ENCODE data around the gene DGKB.

Gene DGKB

GRCh38 chr7:14400271-14400670 lies 502.3 kb downstream of the DGKB start:
- no peaks in the 10 kb centered on the region for H3K36me3 ChIP-seq (ENCODE audit: control insufficient read depth, insufficient read depth, low read length)
- H3K4me3 ChIP-seq (ENCODE audit: low read length): no peak overlapping the region
- H3K4me1 ChIP-seq (ENCODE audit: control insufficient read depth, insufficient read depth, low read length): no peaks in the 10 kb centered on the region
- H3K27me3 ChIP-seq (ENCODE audit: control insufficient read depth, insufficient read depth, low read length): no peaks in the 10 kb centered on the region
- H3K27ac ChIP-seq (ENCODE audit: low read depth, low read length): no peak overlapping the region
- H3K9ac ChIP-seq (ENCODE audit: low read length): no peak overlapping the region

GRCh38 chr7:14398526-14398925 lies 504.0 kb downstream of the DGKB start:
- Histone ChIP-seq H3K27me3 (ENCODE audit: control insufficient read depth, insufficient read depth, low read length) (no peaks in the 10 kb centered on the region), H3K9ac (ENCODE audit: low read length) (no peak overlapping the region), H3K4me3 (ENCODE audit: low read length) (no peak overlapping the region)

DNA sequence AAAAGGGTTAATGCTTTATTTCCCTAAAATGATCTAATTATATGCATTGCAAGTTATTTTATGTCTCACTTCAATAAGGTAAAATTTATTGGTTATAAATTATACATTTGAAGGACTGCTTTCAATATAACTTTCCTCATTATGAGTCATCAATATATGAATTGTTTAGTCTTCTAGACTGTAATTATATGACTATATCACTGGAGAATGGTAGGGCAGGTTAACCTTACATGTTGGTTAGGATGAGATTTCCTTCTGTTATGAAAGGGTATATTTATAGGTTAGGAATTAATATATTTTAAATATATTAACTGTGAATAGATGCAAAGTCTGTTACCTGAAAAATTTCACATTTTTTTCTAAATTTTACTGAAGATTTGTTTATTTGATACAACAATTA lies 506.7 kb downstream of the DGKB start:
- Histone ChIP-seq H3K27ac (ENCODE audit: low read depth, low read length) (no peak overlapping the region), H3K36me3 (ENCODE audit: control insufficient read depth, insufficient read depth, low read length) (no peaks in the 10 kb centered on the region), H3K4me1 (ENCODE audit: control insufficient read depth, insufficient read depth, low read length) (no peaks in the 10 kb centered on the region), H3K27me3 (ENCODE audit: control insufficient read depth, insufficient read depth, low read length) (no peaks in the 10 kb centered on the region), H3K9ac (ENCODE audit: low read length) (no peak overlapping the region), H3K4me3 (ENCODE audit: low read length) (no peak overlapping the region)

More at GRCh38 chr7:14398526-14398925, 504.0 kb downstream of the DGKB start:
- no peaks in the 10 kb centered on the region for H3K36me3 ChIP-seq (ENCODE audit: control insufficient read depth, insufficient read depth, low read length)
- H3K27ac ChIP-seq (ENCODE audit: low read depth, low read length): no peak overlapping the region
- H3K4me1 ChIP-seq (ENCODE audit: control insufficient read depth, insufficient read depth, low read length): no peaks in the 10 kb centered on the region

DNA sequence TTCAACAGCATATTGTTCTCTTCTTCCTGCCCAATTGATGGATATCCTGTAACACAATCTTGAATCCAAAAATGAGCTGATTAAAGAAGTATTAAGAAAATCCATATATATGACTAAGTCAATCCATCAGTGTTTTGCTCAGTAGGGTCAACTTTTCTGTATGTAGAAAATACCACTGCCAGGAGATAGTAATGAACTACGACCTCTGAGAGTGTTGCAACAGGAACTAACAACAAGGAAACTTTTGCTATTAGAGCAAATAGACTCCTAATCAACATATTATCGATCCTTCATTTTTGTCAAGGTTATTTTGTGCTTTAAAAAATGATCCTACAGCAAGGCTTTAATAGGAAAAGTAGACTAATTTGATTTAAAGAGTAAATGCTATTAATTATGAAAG lies 507.8 kb downstream of the DGKB start:
- Histone ChIP-seq H3K27ac (ENCODE audit: low read depth, low read length) (no peak overlapping the region), H3K4me1 (ENCODE audit: control insufficient read depth, insufficient read depth, low read length) (no peaks in the 10 kb centered on the region), H3K27me3 (ENCODE audit: control insufficient read depth, insufficient read depth, low read length) (no peaks in the 10 kb centered on the region), H3K4me3 (ENCODE audit: low read length) (no peak overlapping the region), H3K9ac (ENCODE audit: low read length) (no peak overlapping the region), H3K36me3 (ENCODE audit: control insufficient read depth, insufficient read depth, low read length) (no peaks in the 10 kb centered on the region)

- H3K36me3 ChIP-seq (ENCODE audit: control insufficient read depth, insufficient read depth, low read length): no peaks in the 10 kb centered on the region
- no peak overlapping the region for H3K9ac ChIP-seq (ENCODE audit: low read length)
- H3K4me1 ChIP-seq (ENCODE audit: control insufficient read depth, insufficient read depth, low read length): no peaks in the 10 kb centered on the region
- no peak overlapping the region for H3K27ac ChIP-seq (ENCODE audit: low read depth, low read length)
- no peak overlapping the region for H3K4me3 ChIP-seq (ENCODE audit: low read length)
- no peaks in the 10 kb centered on the region for H3K27me3 ChIP-seq (ENCODE audit: control insufficient read depth, insufficient read depth, low read length)
Observed at GRCh38 chr7:14389595-14389994, 513.0 kb downstream of the DGKB start.

DNA sequence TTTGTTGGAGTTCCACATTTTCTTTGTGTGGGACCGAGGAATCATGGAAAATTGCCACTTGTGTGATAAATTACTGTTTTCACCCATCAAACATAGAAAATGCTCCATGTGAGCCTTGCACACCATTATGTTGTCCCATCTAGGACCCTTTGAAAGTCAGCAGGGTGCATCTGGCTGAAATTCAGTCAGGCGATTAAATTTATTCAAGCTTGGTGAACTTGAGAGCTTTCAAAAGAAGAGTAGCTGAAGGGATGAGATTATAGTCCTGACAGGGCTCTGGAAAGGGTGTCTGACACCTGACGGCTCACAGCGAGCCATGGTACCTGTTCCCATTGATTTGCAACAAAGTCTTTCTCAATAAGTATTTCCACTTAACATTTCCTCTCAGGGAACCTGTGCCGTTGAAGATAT lies 513.4 kb downstream of the DGKB start:
- Histone ChIP-seq H3K4me1 (ENCODE audit: control insufficient read depth, insufficient read depth, low read length) (no peaks in the 10 kb centered on the region), H3K27ac (ENCODE audit: low read depth, low read length) (no peak overlapping the region), H3K4me3 (ENCODE audit: low read length) (no peak overlapping the region), H3K27me3 (ENCODE audit: control insufficient read depth, insufficient read depth, low read length) (no peaks in the 10 kb centered on the region), H3K36me3 (ENCODE audit: control insufficient read depth, insufficient read depth, low read length) (no peaks in the 10 kb centered on the region), H3K9ac (ENCODE audit: low read length) (no peak overlapping the region)

DNA sequence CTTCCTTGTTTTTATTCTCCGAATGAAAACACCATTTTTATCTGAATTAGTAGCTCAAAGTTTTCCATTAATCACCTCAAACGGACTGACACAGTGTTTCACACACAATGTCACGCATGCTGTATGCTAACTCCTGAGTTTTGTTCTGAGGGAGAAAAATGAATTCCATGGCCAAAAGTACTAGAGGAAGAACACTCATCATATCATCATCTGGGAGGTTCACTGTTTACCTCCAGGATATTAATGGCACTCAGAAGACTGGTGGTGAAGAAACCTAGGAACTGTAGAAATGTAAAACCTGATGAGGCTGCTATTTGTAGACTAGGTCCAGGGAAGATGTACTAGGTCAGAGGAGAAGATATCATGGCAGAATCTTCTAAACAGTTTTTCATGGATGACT lies 517.5 kb downstream of the DGKB start:
- Histone ChIP-seq H3K4me3 (ENCODE audit: low read length) (no peak overlapping the region), H3K4me1 (ENCODE audit: control insufficient read depth, insufficient read depth, low read length) (no peaks in the 10 kb centered on the region), H3K9ac (ENCODE audit: low read length) (no peak overlapping the region), H3K27ac (ENCODE audit: low read depth, low read length) (no peak overlapping the region), H3K36me3 (ENCODE audit: control insufficient read depth, insufficient read depth, low read length) (no peaks in the 10 kb centered on the region), H3K27me3 (ENCODE audit: control insufficient read depth, insufficient read depth, low read length) (no peaks in the 10 kb centered on the region)

GRCh38 chr7:14381936-14382335 lies 520.6 kb downstream of the DGKB start:
- H3K36me3 ChIP-seq (ENCODE audit: control insufficient read depth, insufficient read depth, low read length): no peaks in the 10 kb centered on the region
- no peak overlapping the region for H3K4me3 ChIP-seq (ENCODE audit: low read length)
- H3K4me1 ChIP-seq (ENCODE audit: control insufficient read depth, insufficient read depth, low read length): no peaks in the 10 kb centered on the region
- no peak overlapping the region for H3K27ac ChIP-seq (ENCODE audit: low read depth, low read length)
- no peaks in the 10 kb centered on the region for H3K27me3 ChIP-seq (ENCODE audit: control insufficient read depth, insufficient read depth, low read length)
- H3K9ac ChIP-seq (ENCODE audit: low read length): no peak overlapping the region

DNA sequence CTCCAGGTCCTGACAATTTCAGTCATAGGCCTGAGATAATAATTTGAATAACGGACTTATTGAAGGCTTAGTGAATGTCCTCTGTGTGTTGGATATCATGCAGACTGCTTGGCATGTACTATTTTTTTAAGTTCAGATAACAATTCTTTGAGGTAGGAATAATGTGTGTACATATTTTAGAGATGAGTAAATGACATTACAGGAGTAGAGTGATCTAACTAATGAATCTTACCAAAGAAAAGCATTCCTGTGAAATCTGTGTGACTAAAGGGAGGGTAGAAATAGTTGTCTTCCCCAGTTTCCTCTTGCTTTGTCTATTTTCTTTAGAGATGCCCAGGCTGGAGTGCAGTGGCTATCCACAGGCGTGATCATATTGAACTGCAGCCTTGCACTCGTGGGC lies 521.2 kb downstream of the DGKB start:
- H3K36me3 ChIP-seq (ENCODE audit: control insufficient read depth, insufficient read depth, low read length): no peaks in the 10 kb centered on the region
- H3K9ac ChIP-seq (ENCODE audit: low read length): no peak overlapping the region
- no peaks in the 10 kb centered on the region for H3K4me1 ChIP-seq (ENCODE audit: control insufficient read depth, insufficient read depth, low read length)
- H3K27me3 ChIP-seq (ENCODE audit: control insufficient read depth, insufficient read depth, low read length): no peaks in the 10 kb centered on the region
- no peak overlapping the region for H3K4me3 ChIP-seq (ENCODE audit: low read length)
- no peak overlapping the region for H3K27ac ChIP-seq (ENCODE audit: low read depth, low read length)

- Histone ChIP-seq H3K27ac (ENCODE audit: low read depth, low read length) (no peak overlapping the region), H3K9ac (ENCODE audit: low read length) (no peak overlapping the region), H3K27me3 (ENCODE audit: control insufficient read depth, insufficient read depth, low read length) (no peaks in the 10 kb centered on the region), H3K4me1 (ENCODE audit: control insufficient read depth, insufficient read depth, low read length) (no peaks in the 10 kb centered on the region), H3K4me3 (ENCODE audit: low read length) (no peak overlapping the region), H3K36me3 (ENCODE audit: control insufficient read depth, insufficient read depth, low read length) (no peaks in the 10 kb centered on the region)
Observed at GRCh38 chr7:14380881-14381280, 521.7 kb downstream of the DGKB start.

DNA sequence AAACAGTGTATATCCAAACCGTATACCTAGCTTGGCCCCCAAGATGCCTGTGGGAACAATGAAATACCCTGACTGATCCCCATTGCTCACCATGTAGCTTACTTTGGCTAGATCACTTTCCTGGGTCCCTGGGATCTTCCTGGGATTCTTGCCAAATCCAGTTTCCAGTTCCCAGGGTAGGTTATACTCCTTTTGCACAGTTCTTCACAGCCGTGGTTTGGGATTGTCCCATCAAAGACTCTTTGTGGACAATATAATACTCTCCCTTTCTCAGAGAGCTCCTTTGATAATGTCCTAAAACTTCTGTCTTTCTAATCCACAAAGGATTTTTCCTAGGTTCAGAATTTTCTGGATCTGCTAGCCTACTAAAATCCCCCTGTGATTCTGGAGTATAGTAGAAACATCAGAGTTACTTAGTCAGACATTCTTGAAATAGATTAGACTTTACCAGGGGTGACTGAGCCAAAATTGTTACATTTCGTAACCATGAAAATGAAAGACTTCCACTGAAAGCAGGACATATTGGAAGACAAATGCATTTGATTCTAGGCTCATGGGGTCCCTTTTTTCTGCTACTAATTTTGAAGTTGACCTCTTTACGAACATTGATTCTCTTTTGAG lies 524.8 kb downstream of the DGKB start:
- no peak overlapping the region for H3K27ac ChIP-seq (ENCODE audit: low read depth, low read length)

DNA sequence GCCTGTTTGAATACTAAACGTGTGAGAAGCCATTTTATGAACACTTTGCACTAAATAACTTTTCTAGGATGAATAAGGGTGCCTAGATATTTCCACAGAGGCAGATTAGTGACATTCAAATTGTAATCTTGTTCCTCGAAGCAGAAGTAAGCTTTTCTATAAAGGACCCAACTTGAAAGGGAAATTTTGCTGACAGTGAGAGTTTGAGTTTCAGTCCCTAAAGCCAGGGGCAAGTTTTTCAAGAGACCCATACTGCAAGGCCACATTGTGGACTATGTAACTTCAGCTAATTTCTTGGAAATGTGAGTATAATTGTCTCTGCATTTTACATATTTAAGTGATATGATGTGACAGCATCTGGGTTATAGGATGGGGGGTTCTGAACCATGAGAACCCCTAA lies 525.8 kb downstream of the DGKB start:
- H3K4me3 ChIP-seq (ENCODE audit: low read length): no peak overlapping the region
- no peak overlapping the region for H3K27ac ChIP-seq (ENCODE audit: low read depth, low read length)
- H3K27me3 ChIP-seq (ENCODE audit: control insufficient read depth, insufficient read depth, low read length): no peaks in the 10 kb centered on the region
- H3K36me3 ChIP-seq (ENCODE audit: control insufficient read depth, insufficient read depth, low read length): no peaks in the 10 kb centered on the region
- H3K9ac ChIP-seq (ENCODE audit: low read length): no peak overlapping the region
- H3K4me1 ChIP-seq (ENCODE audit: control insufficient read depth, insufficient read depth, low read length): no peaks in the 10 kb centered on the region

More for the DNA sequence above, 524.8 kb downstream of the DGKB start:
- Histone ChIP-seq H3K9ac (ENCODE audit: low read length) (no peak overlapping the region), H3K4me3 (ENCODE audit: low read length) (no peak overlapping the region), H3K27me3 (ENCODE audit: control insufficient read depth, insufficient read depth, low read length) (no peaks in the 10 kb centered on the region), H3K36me3 (ENCODE audit: control insufficient read depth, insufficient read depth, low read length) (no peaks in the 10 kb centered on the region), H3K4me1 (ENCODE audit: control insufficient read depth, insufficient read depth, low read length) (no peaks in the 10 kb centered on the region)

- Histone ChIP-seq H3K4me3 (ENCODE audit: low read length) (no peak overlapping the region), H3K27me3 (ENCODE audit: control insufficient read depth, insufficient read depth, low read length) (no peaks in the 10 kb centered on the region), H3K9ac (ENCODE audit: low read length) (no peak overlapping the region), H3K27ac (ENCODE audit: low read depth, low read length) (no peak overlapping the region), H3K4me1 (ENCODE audit: control insufficient read depth, insufficient read depth, low read length) (no peaks in the 10 kb centered on the region), H3K36me3 (ENCODE audit: control insufficient read depth, insufficient read depth, low read length) (no peaks in the 10 kb centered on the region)
Observed at GRCh38 chr7:14375998-14376397, 526.6 kb downstream of the DGKB start.

Data from rectal smooth muscle tissue (tissue), 1 donor.